Stimulated activated naive CD8-positive, alpha-beta T cell treated with anti-CD3 and anti-CD28 coated beads, Interleukin-15, Interleukin-2, amounts not matched to agents 100 U/mL and 50 U/mL, for 24 hours (primary cell): ENCODE data around the gene MTUS2.

Experiments used
- ATAC-seq: fragments of 150-1000 bp; cut with Tn5 transposase; one replicate; pipeline ENCODE4 v1.10.0; 2021
- DNase-seq: peaks from one replicate; pipeline ENCODE4 v3.0.0; 2021

The MTUS2 gene

DNA sequence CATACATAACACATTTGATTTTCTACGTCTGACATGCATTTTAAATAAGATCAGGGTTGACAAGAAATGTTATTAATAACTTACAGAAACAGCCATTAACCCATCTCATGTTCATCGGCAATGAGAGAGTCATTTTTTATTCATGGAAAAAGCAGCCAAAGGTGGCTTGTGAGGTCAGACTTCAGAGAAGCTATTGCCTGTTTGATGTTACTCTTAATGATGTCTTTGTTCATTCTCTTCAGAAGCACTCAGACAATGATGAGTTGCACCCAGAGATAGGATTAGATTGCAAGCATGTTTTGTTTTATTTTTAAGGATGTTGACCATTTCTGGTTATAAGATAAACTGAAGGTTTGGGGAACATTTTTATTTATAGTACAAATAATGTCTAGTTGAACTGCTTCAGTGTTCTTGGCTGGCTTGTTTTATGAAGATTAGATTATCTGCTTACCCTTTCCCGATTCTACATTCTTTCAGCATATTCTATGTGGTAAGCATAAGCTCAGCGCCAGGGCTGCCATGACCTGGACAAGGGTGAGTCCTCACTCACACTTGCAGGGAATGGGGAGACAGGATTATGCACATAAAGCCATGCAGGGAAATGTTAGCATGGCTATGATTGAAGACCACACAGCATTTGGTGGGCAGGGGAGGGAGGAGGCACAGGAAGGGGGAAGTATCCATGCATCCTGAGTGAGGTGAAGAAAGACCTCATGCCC is 288.1 kb downstream of the MTUS2 start:
- no peak for ATAC-seq
- no peak for DNase-seq

DNA sequence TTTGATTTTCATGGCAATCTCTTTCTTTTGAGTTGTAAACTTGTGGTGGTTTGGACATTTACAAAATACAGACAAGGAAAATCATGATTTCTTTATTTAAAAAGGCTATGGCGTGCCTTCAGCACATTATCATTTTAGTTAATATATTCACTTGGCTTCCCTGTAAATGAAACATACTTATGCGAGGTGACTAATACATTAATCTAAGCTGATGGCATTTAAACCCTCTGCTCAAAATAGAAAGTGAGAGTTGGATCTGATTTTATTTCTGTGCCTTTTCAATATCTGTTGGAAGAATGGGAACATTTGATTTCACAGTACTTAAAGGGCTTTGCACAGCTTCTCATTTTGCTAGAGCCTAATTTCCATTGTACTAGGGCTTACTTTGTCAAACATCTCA is 289.8 kb downstream of the MTUS2 start:
- ATAC-seq (no peak), DNase-seq (no peak)

DNA sequence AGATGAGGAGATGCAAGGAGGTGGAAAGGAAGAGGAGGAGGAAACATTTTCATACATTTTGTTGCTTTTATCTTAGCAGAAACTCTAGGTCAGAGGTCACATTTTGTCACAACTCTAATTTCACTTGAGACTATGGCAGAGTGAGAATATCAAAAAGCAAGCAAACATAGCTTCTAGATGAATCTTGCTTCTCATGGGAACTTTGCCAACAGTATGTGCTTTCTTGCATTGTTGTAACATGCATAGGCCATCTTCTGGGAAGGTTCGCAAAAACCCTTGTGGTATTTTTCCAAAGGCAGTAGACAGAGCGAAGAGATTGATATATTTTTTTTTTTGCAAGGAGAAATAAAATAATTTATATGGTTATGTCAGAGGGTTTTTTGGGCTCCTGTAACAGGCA is 291.3 kb downstream of the MTUS2 start:
- ATAC-seq (no peak), DNase-seq (no peak)

DNA sequence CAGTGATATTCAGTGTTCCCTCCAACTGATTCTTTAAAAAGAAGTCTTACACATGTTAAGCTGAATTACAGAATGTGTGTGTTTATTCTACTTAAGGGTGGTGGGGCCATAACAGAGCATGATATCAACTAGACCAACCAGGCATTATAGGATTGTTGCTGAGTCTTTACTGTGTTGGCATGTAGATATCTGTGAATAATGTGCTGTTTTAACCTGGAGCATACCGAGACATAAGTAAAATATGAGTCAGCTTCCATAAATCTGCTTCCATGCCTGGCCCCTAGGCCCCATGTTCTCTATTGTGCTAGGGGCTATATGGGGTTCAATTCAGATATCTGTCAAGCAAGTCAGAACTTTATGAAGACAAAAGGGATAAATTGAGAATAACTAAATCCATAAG is 295.7 kb downstream of the MTUS2 start:
- DNase-seq (no peak), ATAC-seq (no peak)

DNA sequence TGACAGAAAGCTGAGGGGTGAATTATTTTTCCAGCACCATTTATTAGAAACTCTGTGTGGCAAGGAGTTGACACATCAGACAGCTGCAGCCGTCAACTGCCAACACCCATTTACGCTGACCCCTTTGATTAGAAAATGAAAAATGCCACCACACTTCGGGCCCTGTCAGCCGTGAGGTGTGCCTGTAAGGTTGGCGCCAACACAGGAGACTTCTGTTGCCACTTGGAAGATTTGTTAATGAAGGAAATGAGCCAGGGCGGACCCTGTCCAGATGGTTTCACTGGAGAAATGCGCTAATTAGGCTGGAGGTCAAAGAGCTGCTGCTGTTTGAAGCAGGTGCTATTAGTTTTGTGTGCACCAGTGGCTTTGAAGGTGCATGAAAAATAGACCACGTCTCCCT is 297.5 kb downstream of the MTUS2 start:
- ATAC-seq = no peak

DNA sequence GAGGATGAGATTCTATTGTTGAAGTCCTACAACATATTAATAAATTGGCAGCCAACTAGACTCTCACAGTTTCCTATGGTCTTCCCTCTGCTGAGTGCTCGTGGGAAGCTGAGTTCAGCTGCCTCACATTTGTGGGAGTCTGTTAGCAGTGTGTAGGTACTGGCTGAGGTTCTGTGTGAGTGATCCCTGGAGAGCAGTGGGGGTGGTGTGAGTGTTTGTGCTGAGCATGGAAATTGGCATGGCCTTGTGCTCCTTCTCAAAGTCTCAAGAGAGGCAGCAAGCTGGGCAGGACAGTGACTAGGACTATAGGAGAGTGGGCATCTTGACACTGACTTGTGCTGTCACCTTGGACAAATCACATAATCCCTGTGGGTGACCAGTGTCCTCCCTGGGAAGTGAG is 298.3 kb downstream of the MTUS2 start:
- no peak for ATAC-seq
- DNase-seq = no peak

More for the DNA sequence above, 297.5 kb downstream of the MTUS2 start:
- no peak for DNase-seq

DNA sequence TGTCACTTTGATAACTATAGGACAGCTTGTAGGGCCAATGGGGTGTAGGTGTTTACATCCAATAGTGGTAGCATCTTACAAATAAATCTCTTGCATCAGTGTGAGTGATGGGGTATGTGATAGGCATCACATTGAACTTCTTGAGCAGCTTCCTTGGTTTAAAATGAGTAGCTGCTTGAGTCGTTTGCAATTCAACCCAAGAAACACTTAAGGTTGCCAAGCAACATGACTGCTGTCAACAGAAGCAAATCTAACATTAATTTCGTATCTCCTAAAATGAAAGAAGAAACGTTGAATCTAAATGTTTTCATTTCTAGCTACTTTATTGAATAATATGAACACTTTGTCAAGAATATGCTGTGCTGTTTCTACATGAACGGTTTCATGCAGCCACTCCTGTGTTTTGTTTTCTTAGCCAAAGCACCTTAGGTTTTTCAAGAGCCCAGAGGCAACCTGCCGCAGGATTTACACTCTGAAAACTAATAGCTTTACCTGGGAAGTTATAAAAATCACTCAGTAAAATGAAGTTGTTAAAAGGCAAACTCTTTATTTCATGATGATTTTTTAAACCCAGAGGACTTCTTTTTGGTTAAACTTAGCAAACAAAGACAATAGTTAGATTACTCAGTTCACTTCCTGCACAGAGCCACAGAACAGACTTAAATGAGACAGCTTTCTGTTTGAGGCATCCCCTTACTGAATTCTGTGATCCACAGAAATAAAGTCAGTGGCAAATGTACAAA is 305.2 kb downstream of the MTUS2 start:
- DNase-seq (no peak), ATAC-seq (peak; percentile 36)

DNA sequence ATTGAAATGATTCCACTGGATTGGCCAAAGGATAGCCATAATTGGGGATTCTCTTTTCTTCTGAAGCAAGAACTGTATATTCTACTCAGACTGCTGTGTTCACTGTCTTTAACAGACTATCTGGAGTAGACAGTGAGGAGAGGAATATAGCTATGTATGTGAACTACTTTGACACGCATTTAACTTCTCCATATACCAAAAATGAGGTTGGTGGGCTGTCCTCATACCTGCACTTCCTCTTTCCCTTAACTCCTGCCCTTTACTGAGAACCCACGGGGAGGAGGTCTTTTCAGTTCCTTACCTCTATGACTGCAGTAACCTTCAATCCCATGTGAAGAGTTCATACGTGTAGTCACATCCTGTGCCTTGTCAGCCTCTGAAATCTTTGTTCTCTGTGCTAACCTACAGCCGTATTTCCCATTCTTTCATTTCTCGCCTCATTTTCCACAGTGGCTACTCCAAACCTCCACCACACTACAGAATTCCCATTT is 305.8 kb downstream of the MTUS2 start:
- DNase-seq = no peak
- ATAC-seq = peak; percentile 36

DNA sequence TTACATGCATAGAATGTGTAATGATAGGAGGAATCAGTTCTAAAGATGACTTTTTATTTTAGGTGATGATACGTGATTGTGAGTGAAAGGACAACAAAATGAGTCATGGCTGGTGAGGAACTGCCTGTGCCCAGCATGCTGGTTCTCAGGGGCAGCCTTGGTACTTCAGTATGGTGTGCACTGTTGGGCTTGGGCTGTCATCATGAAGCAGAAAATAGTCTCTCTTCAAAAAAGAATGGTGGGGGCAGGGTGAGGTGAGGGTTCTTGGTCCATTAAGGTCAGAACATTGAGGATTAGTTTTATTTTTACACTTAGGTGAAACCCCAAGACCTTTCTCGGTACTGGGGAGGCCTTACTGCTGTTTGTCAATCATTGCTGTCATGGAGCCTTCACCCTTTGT is 309.5 kb downstream of the MTUS2 start:
- DNase-seq = no peak
- ATAC-seq = no peak

DNA sequence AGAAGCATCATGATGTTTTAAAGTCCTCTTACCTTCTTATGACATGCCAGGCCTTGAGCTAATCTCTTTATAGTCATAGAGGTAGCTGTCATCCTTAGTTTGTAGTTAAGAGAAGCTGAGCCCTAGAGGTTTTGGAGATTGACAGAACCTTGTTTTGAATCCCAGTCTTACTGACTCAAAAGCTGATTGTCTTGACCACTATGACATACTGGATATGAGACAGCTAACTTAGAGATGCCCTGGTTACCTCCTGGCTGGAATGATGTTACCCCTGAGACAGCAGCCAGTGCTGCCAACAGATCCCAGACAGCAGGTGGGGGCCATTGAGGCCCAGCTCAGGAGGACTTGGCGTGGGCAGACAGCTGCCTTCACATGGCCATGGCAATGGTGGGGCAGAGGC is 311.0 kb downstream of the MTUS2 start:
- ATAC-seq (no peak), DNase-seq (no peak)

DNA sequence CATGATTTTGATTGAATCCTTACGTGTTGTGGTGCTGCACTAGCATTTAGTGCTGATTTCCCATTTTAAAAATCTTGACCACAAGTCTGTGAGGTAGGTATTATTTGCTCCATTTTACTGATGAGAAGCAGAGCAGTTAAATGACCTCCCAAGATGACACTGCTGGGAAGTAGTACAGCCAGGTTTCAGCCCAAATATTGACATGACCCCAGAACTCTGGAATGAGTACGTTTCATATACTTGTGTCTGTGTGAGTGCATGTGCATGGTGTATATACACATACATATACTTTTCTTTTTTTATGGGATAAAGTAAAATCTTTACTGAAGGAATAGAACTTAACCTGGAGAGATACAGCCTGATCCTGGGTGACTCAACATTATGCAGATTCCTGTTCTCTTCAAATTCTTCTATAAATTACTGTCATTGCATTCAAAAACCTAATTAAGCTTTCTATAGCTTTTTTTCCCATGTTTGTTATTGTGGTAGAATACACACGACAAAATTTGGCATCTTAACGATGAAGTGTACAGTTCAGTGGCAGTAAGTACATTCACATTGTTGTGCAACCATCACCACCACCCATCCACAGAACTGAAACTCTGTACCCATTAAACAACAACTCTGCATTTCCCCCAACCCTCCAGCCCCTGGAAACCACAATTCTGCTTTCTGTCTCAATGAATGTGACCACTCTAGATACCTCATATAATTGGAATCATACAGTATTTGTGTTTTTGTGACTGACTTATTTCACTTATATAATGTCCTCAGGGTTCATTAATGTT is 311.9 kb downstream of the MTUS2 start:
- ATAC-seq (no peak), DNase-seq (no peak)

DNA sequence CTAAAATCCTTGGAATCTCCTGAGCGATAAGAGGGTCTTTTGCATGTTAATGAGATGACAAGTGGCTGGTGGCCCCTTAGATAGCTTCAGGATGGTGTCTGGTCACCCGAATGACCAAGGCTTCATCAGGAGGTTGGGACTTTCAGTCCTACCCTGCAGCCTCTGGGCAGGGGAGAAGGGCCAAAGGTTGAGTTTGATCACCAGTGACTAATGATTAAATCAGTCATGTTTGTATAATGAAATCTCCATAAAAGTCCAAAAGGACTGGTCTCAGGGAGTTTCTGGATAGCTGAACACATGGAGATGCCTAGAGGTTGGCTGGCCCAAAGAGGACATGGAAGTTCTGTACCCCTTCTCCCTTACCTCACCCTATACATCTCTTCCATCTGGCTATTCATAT is 316.2 kb downstream of the MTUS2 start:
- DNase-seq (no peak), ATAC-seq (no peak)

DNA sequence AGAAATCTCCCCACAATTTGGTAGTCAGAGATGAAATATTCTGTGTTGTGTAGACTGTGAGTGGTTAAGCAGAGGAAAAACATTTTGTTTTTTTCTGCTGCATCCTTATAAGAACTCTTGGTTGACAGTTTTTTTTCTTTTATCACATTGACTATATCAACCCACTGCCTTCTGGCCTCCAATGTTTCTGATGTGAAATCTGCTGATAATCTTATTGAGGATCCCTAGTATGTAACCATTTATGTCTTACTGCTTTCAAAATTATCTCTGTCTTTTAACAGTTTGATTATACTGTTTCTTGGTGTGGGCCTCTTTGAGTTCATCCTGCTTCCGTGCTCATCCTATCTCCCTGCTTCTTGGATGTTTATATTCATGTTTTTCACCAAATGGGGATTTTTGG is 316.9 kb downstream of the MTUS2 start:
- DNase-seq (no peak), ATAC-seq (no peak)

DNA sequence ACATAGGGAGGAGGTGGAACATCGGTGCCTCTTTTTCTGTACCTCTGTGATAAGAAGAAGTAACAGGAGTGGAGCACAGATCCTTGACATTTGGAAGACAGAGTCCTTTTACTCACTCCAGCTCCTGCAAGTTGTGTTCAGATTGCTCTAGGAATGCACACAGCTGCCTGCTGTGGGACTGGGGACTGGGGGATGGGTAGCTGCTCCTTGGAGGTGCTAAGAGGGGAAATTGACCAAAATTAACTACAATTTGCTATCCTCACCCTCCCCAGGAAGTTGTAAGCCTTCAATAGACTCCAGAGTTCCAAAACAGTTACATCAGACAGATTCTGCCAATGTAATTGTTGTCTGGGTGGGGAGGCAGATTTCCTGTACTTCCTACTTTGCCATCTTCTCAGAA is 317.9 kb downstream of the MTUS2 start:
- DNase-seq = no peak

DNA sequence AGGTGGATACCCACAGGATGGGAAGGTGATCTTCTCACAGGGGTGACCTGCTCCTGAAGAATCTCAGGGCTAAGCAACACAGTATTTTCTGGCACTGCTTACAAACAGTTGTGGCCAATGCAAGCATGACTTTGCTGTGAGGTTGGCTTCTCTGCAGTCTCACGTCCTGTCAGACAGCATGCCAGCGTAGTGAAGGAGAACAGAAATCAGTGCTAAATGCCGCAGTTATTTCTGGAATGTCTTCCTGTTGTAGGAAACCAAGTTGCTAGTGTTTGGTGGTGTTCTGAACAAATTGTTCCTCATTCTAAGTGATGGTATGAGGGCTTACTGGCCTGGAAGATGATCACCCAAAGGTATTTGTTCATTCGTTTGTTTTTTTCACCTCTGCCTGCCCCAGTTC is 320.1 kb downstream of the MTUS2 start:
- DNase-seq = no peak
- ATAC-seq = no peak

More for the DNA sequence above, 317.9 kb downstream of the MTUS2 start:
- no peak for ATAC-seq

DNA sequence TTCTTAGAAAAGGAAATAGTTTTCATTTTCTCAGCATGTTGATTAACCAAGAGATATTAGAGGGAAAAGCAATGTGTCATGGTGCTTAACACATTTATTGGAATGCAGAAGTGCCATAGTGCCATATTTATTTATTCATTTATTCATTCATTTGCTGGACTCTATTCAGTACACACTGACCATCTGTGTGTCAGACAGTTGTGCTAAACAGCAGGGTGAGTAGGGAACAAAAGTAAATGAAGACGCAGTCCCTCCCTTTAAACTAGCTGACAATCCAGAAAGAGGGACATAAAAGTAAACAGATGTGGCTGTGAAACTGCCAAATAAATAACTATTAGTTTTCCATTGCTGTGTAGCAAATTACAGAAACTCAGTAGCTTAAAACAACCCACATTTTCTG is 323.7 kb downstream of the MTUS2 start:
- no peak for ATAC-seq
- no peak for DNase-seq

DNA sequence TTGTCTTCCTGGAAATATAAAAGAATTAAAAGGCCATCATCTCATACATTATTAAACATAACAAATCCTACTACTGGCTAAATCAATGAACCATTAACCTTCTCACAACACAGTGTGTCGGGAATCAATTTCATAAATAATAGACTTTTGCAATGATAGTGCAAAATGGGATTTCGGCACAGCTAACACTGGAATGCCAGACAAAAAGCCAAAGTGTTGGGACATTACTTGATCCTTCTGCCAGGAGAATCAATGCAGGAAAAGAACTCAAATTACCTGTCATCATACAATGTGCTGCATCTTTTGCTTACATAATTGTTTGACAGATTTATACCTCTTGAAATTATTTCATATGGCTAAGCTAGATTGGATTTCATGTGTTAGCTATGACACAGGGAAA is 334.3 kb downstream of the MTUS2 start:
- ATAC-seq = no peak
- DNase-seq = no peak

DNA sequence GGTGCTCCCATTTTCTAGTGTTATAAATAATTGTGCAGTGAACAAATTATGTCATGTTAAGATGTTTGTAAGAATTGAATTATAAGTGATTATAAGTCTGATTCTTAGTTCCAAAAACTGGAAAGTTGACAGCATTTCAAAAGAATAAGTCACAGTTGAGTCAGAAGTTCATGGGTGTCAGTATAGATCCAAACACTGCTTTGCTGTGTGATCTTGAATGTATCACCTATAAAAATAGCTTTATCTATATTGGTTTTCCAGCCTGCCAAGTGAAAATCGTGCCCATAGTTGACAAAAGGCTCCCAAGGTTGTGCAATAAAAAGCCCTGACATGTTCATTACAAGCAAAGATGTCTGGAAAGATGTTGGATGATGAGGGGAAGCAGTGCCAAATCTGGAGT is 336.0 kb downstream of the MTUS2 start:
- no peak for DNase-seq
- no peak for ATAC-seq

DNA sequence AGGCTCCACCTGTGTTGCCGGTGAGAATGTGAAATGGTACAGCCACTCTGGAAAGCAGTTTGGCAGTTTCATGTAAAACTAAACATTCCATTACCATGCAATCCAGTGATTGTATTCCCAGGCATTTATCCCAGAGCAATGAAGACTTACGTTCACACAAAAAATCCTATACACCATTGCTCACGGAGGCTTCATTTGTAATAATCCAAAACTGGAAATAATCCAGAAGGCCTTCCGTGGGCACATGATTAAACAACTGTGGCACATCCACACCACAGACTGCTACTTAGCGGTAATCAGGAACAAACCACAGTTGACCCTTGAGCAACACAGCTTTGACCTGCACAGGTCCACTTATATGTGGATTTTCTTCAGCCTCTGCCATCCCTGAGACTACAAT is 339.7 kb downstream of the MTUS2 start:
- ATAC-seq = no peak
- no peak for DNase-seq

DNA sequence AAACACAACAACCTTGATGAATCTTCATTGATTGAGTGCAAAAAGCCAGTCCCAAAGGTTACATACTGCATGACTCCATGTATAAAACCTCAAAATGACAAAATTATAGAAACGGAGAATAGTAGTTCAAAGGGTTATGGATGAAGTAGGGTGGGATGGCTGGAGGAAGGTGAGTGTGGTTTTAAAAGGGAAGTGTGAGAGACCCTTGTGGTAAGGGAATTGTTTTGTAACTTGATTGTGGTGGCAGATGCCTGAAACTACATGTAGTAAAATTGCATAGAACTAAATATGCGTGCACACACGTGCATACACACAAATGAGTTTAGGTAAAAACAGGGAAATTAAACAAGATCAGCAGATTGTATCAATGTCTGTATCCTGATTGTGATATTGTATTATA is 340.7 kb downstream of the MTUS2 start:
- ATAC-seq = no peak
- no peak for DNase-seq

DNA sequence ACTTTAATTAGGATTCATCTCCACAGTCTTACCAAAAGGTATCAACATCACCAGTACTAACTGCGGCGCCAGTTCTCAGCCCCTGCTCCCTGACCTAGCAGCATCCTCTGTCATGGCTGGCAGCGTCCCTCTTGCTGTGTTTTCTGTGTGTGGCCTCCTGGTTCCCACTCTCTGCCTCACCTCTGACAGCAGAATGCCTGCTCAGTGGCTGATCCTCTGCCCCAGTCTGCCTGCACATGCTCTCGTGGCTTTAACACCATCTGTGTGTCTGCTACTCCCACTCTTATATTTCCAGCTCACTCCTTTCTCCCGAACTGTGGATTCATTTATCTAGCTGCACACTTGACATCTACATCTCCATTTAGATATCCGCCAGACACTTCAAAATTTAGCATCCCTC is 341.5 kb downstream of the MTUS2 start:
- ATAC-seq = no peak
- no peak for DNase-seq

DNA sequence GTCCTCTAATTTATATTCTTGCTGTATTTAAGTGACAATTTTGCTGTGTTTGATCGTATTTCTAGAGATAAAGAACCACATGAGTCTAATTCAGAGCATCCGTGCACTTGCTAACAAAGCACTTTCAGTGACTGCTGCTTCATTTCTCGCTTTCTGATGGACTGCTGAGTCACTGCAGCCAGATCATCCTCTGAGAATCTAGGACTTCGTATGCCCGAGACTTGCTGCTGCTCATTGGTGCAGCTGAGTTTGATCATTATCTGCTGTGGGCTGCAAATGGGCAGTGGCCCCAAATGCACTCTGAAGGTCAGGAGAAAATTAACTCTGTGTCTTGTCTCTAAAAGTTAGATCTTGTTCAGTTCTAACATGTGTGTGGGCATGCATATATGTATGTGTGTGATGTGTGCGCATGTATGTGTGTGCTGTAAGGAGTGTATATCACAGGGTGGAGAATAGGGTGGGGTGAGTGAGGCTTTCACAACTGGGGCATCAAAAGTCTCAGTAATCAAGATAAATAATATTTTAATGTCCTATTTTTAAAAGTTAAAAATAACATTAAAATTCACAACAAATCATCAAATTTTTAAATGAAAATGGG is 342.6 kb downstream of the MTUS2 start:
- no peak for DNase-seq
- no peak for ATAC-seq

DNA sequence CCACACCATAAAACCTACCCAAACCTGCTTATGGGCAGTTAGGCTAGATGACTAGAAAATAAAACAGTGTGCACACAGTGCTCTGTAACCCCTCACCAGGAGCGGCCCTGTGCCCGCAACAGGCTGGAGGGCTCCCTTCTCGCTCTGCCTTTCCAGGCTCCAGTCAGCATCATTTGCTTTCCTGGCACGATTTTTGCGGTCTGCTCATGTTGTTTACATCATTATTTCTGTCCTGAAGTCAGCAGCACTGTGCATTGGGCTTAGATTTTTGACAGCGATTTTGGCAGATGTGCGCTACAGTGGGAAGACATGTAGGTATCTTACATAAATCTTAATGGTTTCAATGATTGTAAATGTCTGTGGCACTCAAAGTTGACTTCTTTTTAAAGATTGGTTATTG is 344.0 kb downstream of the MTUS2 start:
- ATAC-seq = no peak
- no peak for DNase-seq
